ENCODE measurements around the gene ANKRD40.

The ANKRD40 gene

GRCh38 chr17:50739098-50739497 is 31.4 kb upstream of the ANKRD40 start:
- peaks cover 0 to 6% of the 10 kb centered on the region in 2 donors for H3K4me1 ChIP-seq (ENCODE audit: control insufficient read depth in 2 of 2, insufficient read depth in 1 of 2, low read depth in 1 of 2, low read length in 2 of 2)
- no peak overlapping the region for H4K91ac ChIP-seq (ENCODE audit: low read depth, low read length, poor library complexity)
- H3K9ac ChIP-seq (ENCODE audit: low read depth, low read length, poor library complexity), result no peak overlapping the region
- no peak overlapping the region for H2BK5ac ChIP-seq (ENCODE audit: low read length)
- H3K4ac ChIP-seq (ENCODE audit: low read length), result no peak overlapping the region
- no peak overlapping the region for H3K4me2 ChIP-seq (ENCODE audit: insufficient read depth, low read length, poor library complexity, severe bottlenecking)
- no peak overlapping the region for H3K14ac ChIP-seq (ENCODE audit: low read length)
- H2BK15ac ChIP-seq (ENCODE audit: low read length), result no peak overlapping the region
- DNase-seq (ENCODE audit: low spot score), result no peak
- no peak overlapping the region for H2AFZ ChIP-seq (ENCODE audit: low read length)
- no CpG with 5 or more reads among the region's 2 CpGs for WGBS, 2 donors (ENCODE audit: extremely low coverage in 2 of 2, insufficient read length in 2 of 2, insufficient replicate concordance in 1 of 2)
- no peak overlapping the region for H2BK120ac ChIP-seq (ENCODE audit: low read depth, low read length)
- H3K27ac ChIP-seq (replicated peaks; ENCODE audit: low read length), result no peak overlapping the region
- H3K27me3 ChIP-seq (ENCODE audit: control insufficient read depth in 3 of 3, insufficient read depth in 3 of 3, low read depth in 1 of 3, low read length in 3 of 3), result no peaks in the 10 kb centered on the region
- no peak overlapping the region for H3K18ac ChIP-seq (ENCODE audit: low read length)
- H2BK12ac ChIP-seq (ENCODE audit: low read length), result no peak overlapping the region
- H3K23ac ChIP-seq (ENCODE audit: low read depth, low read length, poor library complexity), result no peak overlapping the region
- H3K4me3 ChIP-seq (ENCODE audit: low read length in 2 of 2), result no peak overlapping the region
- no peak overlapping the region for H2AK5ac ChIP-seq (ENCODE audit: low read depth, low read length)
- no peak overlapping the region for H4K8ac ChIP-seq (ENCODE audit: low read depth, low read length)
- peaks cover 6% of the 10 kb centered on the region for H3K79me1 ChIP-seq (ENCODE audit: low read depth, low read length)
- H3K36me3 ChIP-seq (replicated peaks in 1 of 2; ENCODE audit: control insufficient read depth in 2 of 2, insufficient read depth in 2 of 2, low read length in 2 of 2), result peaks cover 27 to 90% of the 10 kb centered on the region in 2 donors
- H3K9me3 ChIP-seq (replicated peaks in 1 of 2; ENCODE audit: control insufficient read depth in 2 of 2, insufficient read depth in 1 of 2, low read depth in 1 of 2, low read length in 2 of 2), result peaks cover 0 to 3% of the 10 kb centered on the region in 2 donors

GRCh38 chr17:50737118-50737698 is 29.5 kb upstream of the ANKRD40 start:
- no peak overlapping the region for H3K18ac ChIP-seq (ENCODE audit: low read length)
- H2BK120ac ChIP-seq (ENCODE audit: low read depth, low read length), result no peak overlapping the region
- WGBS, 2 donors (ENCODE audit: extremely low coverage in 2 of 2, insufficient read length in 2 of 2, insufficient replicate concordance in 1 of 2), result no CpG with 5 or more reads among the region's 2 CpGs
- peaks cover 0 to 6% of the 10 kb centered on the region in 2 donors for H3K4me1 ChIP-seq (ENCODE audit: control insufficient read depth in 2 of 2, insufficient read depth in 1 of 2, low read depth in 1 of 2, low read length in 2 of 2)
- no peak overlapping the region for H3K4me2 ChIP-seq (ENCODE audit: insufficient read depth, low read length, poor library complexity, severe bottlenecking)
- H2AFZ ChIP-seq (ENCODE audit: low read length), result no peak overlapping the region
- no peak overlapping the region for H4K91ac ChIP-seq (ENCODE audit: low read depth, low read length, poor library complexity)
- no peak overlapping the region for H2BK15ac ChIP-seq (ENCODE audit: low read length)
- no peak overlapping the region for H3K27ac ChIP-seq (replicated peaks; ENCODE audit: low read length)
- H4K8ac ChIP-seq (ENCODE audit: low read depth, low read length), result no peak overlapping the region
- no peak overlapping the region for H2AK5ac ChIP-seq (ENCODE audit: low read depth, low read length)
- H3K4me3 ChIP-seq (ENCODE audit: low read length in 2 of 2), result no peak overlapping the region
- H3K9me3 ChIP-seq (replicated peaks in 1 of 2; ENCODE audit: control insufficient read depth in 2 of 2, insufficient read depth in 1 of 2, low read depth in 1 of 2, low read length in 2 of 2), result peaks cover 0 to 3% of the 10 kb centered on the region in 2 donors
- no peak overlapping the region for H3K23ac ChIP-seq (ENCODE audit: low read depth, low read length, poor library complexity)
- no peak for DNase-seq (ENCODE audit: low spot score)
- no peak overlapping the region for H3K4ac ChIP-seq (ENCODE audit: low read length)
- H3K36me3 ChIP-seq (replicated peaks in 1 of 2; ENCODE audit: control insufficient read depth in 2 of 2, insufficient read depth in 2 of 2, low read length in 2 of 2), result peaks cover 18 to 84% of the 10 kb centered on the region in 2 donors
- no peak overlapping the region for H3K9ac ChIP-seq (ENCODE audit: low read depth, low read length, poor library complexity)
- no peak overlapping the region for H2BK12ac ChIP-seq (ENCODE audit: low read length)
- H2BK5ac ChIP-seq (ENCODE audit: low read length), result no peak overlapping the region
- no peaks in the 10 kb centered on the region for H3K27me3 ChIP-seq (ENCODE audit: control insufficient read depth in 3 of 3, insufficient read depth in 3 of 3, low read depth in 1 of 3, low read length in 3 of 3)
- H3K79me1 ChIP-seq (ENCODE audit: low read depth, low read length), result peaks cover 6% of the 10 kb centered on the region
- no peak overlapping the region for H3K14ac ChIP-seq (ENCODE audit: low read length)

DNA sequence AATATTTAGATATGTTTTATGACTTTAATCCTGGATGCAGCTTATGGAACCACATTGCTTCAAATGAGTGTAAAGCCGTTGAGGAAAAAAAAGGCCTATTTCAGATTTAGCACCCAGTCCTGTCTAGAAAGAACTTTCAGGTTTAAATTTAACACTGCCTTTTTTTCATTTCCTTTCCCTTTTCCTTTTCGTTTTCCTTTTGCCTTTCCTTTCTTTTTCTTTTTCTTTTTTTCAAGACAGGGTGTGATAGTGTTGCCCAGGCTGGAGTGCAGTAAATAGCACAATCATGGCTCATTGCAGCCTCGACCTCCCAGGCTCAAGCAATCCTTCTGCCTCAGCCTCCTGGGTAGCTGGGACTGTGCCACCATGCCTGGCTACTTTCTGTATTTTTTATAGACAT is 27.6 kb upstream of the ANKRD40 start:
- Histone ChIP-seq H3K4me2 (ENCODE audit: insufficient read depth, low read length, poor library complexity, severe bottlenecking) (no peak overlapping the region), H2AK5ac (ENCODE audit: low read depth, low read length) (no peak overlapping the region), H3K27ac (replicated peaks; ENCODE audit: low read length) (no peak overlapping the region), H3K14ac (ENCODE audit: low read length) (no peak overlapping the region), H3K9ac (ENCODE audit: low read depth, low read length, poor library complexity) (no peak overlapping the region), H3K23ac (ENCODE audit: low read depth, low read length, poor library complexity) (no peak overlapping the region), H3K4ac (ENCODE audit: low read length) (no peak overlapping the region), H3K4me1 (ENCODE audit: control insufficient read depth in 2 of 2, insufficient read depth in 1 of 2, low read depth in 1 of 2, low read length in 2 of 2) (peaks cover 0 to 6% of the 10 kb centered on the region in 2 donors), H4K91ac (ENCODE audit: low read depth, low read length, poor library complexity) (no peak overlapping the region), H3K9me3 (replicated peaks in 1 of 2; ENCODE audit: control insufficient read depth in 2 of 2, insufficient read depth in 1 of 2, low read depth in 1 of 2, low read length in 2 of 2) (peaks cover 0 to 3% of the 10 kb centered on the region in 2 donors), H3K79me1 (ENCODE audit: low read depth, low read length) (peaks cover 4% of the 10 kb centered on the region), H2AFZ (ENCODE audit: low read length) (no peak overlapping the region), H3K4me3 (ENCODE audit: low read length in 2 of 2) (no peak overlapping the region), H3K27me3 (ENCODE audit: control insufficient read depth in 3 of 3, insufficient read depth in 3 of 3, low read depth in 1 of 3, low read length in 3 of 3) (no peaks in the 10 kb centered on the region), H2BK12ac (ENCODE audit: low read length) (no peak overlapping the region), H2BK5ac (ENCODE audit: low read length) (no peak overlapping the region), H2BK120ac (ENCODE audit: low read depth, low read length) (no peak overlapping the region), H4K8ac (ENCODE audit: low read depth, low read length) (no peak overlapping the region), H3K18ac (ENCODE audit: low read length) (no peak overlapping the region), H3K36me3 (replicated peaks in 1 of 2; ENCODE audit: control insufficient read depth in 2 of 2, insufficient read depth in 2 of 2, low read length in 2 of 2) (peaks cover 8 to 73% of the 10 kb centered on the region in 2 donors), H2BK15ac (ENCODE audit: low read length) (no peak overlapping the region)
- no CpG with 5 or more reads among the region's 3 CpGs for WGBS, 2 donors (ENCODE audit: extremely low coverage in 2 of 2, insufficient read length in 2 of 2, insufficient replicate concordance in 1 of 2)
- DNase-seq (ENCODE audit: low spot score), result no peak

DNA sequence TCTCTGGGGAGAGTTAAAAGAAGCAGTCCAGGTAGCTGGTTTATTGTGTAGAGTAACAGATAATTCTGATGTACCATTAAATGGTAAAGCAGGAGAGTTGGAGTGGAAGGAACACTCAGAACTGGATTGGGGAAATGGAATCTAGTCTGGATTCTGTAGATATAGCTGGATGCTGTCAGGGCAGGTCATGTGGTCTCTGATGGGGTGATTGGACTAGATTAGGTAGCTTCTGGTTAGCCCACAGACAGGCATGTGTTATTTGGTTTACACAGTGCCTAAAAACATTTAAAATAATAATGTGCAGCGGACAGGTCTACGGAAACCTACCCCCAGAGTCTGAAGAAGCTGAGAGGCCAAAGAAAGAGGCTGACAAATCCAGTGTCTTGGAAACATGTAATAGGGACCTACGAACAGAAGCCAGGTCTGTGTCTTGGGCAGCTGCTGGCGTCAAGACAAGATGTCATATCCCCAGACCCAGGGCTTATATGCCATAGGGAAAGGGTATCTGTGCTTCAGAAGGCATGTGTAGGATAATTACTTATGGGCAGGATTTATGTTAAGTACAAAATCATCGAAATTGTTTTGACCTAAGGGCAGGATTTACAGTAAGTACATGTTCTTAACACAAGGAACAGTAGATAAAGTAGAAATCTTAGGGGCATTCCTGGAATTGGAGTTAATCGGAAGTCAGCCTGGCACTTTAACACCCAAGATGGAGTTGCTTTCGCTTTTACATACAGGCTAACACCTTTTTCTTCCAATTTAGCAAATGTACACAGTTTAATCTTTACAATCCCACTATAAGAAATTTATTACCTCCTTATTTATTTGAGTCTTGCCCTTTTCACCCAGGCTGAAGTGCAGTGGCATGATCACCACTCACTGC is 24.1 kb upstream of the ANKRD40 start:
- no peak overlapping the region for H4K91ac ChIP-seq (ENCODE audit: low read depth, low read length, poor library complexity)
- no CpG with 5 or more reads among the region's 7 CpGs for WGBS, 2 donors (ENCODE audit: extremely low coverage in 2 of 2, insufficient read length in 2 of 2, insufficient replicate concordance in 1 of 2)

More for the DNA sequence above, 24.1 kb upstream of the ANKRD40 start:
- H2BK15ac ChIP-seq (ENCODE audit: low read length), result no peak overlapping the region
- no peak overlapping the region for H3K4ac ChIP-seq (ENCODE audit: low read length)
- H3K36me3 ChIP-seq (replicated peaks in 1 of 2; ENCODE audit: control insufficient read depth in 2 of 2, insufficient read depth in 2 of 2, low read length in 2 of 2), result peaks cover 2 to 48% of the 10 kb centered on the region in 2 donors
- H2BK120ac ChIP-seq (ENCODE audit: low read depth, low read length), result no peak overlapping the region
- no peak overlapping the region for H3K4me3 ChIP-seq (ENCODE audit: low read length in 2 of 2)
- H2BK5ac ChIP-seq (ENCODE audit: low read length), result no peak overlapping the region
- H2AK5ac ChIP-seq (ENCODE audit: low read depth, low read length), result no peak overlapping the region
- H2BK12ac ChIP-seq (ENCODE audit: low read length), result no peak overlapping the region
- H3K27me3 ChIP-seq (ENCODE audit: control insufficient read depth in 3 of 3, insufficient read depth in 3 of 3, low read depth in 1 of 3, low read length in 3 of 3), result no peaks in the 10 kb centered on the region
- H3K27ac ChIP-seq (replicated peaks; ENCODE audit: low read length), result no peak overlapping the region
- H3K79me1 ChIP-seq (ENCODE audit: low read depth, low read length), result peaks cover 7% of the 10 kb centered on the region
- no peak overlapping the region for H3K4me2 ChIP-seq (ENCODE audit: insufficient read depth, low read length, poor library complexity, severe bottlenecking)
- H3K18ac ChIP-seq (ENCODE audit: low read length), result no peak overlapping the region
- no peak for DNase-seq (ENCODE audit: low spot score)
- no peak overlapping the region for H2AFZ ChIP-seq (ENCODE audit: low read length)
- no peak overlapping the region for H3K14ac ChIP-seq (ENCODE audit: low read length)
- H3K9me3 ChIP-seq (replicated peaks in 1 of 2; ENCODE audit: control insufficient read depth in 2 of 2, insufficient read depth in 1 of 2, low read depth in 1 of 2, low read length in 2 of 2), result peaks cover 0 to 2% of the 10 kb centered on the region in 2 donors
- peaks cover 0 to 4% of the 10 kb centered on the region in 2 donors for H3K4me1 ChIP-seq (ENCODE audit: control insufficient read depth in 2 of 2, insufficient read depth in 1 of 2, low read depth in 1 of 2, low read length in 2 of 2)
- H3K9ac ChIP-seq (ENCODE audit: low read depth, low read length, poor library complexity), result no peak overlapping the region
- no peak overlapping the region for H4K8ac ChIP-seq (ENCODE audit: low read depth, low read length)
- no peak overlapping the region for H3K23ac ChIP-seq (ENCODE audit: low read depth, low read length, poor library complexity)

All from neuronal stem cell (in vitro differentiated cells).